SK-N-SH treated with all-trans-retinoic acid at 6 μM for 48 hours (cell line): ENCODE data around the gene SKIC8.

Source experiments
- ATAC-seq: fragments of 200-7000 bp; cut with Tn5 transposase; 3 replicates; pipeline ENCODE4 v1.9.1; 2020; ENCODE audit warnings: mild to moderate bottlenecking, moderate library complexity
- ARNTL ChIP-seq: fragments of 450-650 bp; formaldehyde crosslinking; IDR thresholded peaks from 2 replicates; pipeline ENCODE4 v1.5.0; 2020; ENCODE audit warnings: low read depth, mild to moderate bottlenecking, moderate library complexity, borderline replicate concordance
- BACH2 ChIP-seq: fragments of 250-450 bp; sonication (Bioruptor Pico); IDR thresholded peaks from 2 replicates; pipeline ENCODE4 v1.9.0; 2021; ENCODE audit warnings: mild to moderate bottlenecking, borderline replicate concordance
- CREB5 ChIP-seq: fragments of 250-450 bp; sonication (Bioruptor Pico); IDR thresholded peaks from 2 replicates; pipeline ENCODE4 v1.5.1; 2020; ENCODE audit warnings: low read depth, mild to moderate bottlenecking, moderate library complexity
- CSDC2 ChIP-seq: fragments of 250-450 bp; sonication (Bioruptor Pico); IDR thresholded peaks from 2 replicates; pipeline ENCODE4 v1.5.0; 2020; ENCODE audit warnings: mild to moderate bottlenecking, moderate library complexity
- CSRNP3 ChIP-seq: fragments of 250-450 bp; sonication (Bioruptor Pico); IDR thresholded peaks from 2 replicates; pipeline ENCODE4 v1.5.1; 2021; ENCODE audit warnings: mild to moderate bottlenecking, moderate library complexity
- ESRRG ChIP-seq: fragments of 250-450 bp; sonication (Bioruptor Pico); IDR thresholded peaks from 2 replicates; pipeline ENCODE4 v1.6.1; 2021; ENCODE audit warnings: mild to moderate bottlenecking
- GLIS3 ChIP-seq: fragments of 250-450 bp; sonication (Bioruptor Pico); IDR thresholded peaks from 2 replicates; pipeline ENCODE4 v1.5.0; 2020; ENCODE audit warnings: mild to moderate bottlenecking, moderate library complexity
- ISL1 ChIP-seq: fragments of 250-450 bp; sonication (Bioruptor Pico); IDR thresholded peaks from 2 replicates; pipeline ENCODE4 v2.1.2; 2022; ENCODE audit warnings: mild to moderate bottlenecking, moderate library complexity
- OSR1 ChIP-seq: fragments of 250-450 bp; sonication (Bioruptor Pico); IDR thresholded peaks from 2 replicates; pipeline ENCODE4 v1.8.0; 2022; ENCODE audit warnings: moderate library complexity, mild to moderate bottlenecking, inconsistent platforms
- PATZ1 ChIP-seq: fragments of 250-450 bp; sonication (Bioruptor Pico); IDR thresholded peaks from 2 replicates; pipeline ENCODE4 v1.8.0; 2020; ENCODE audit warnings: mild to moderate bottlenecking, moderate library complexity, borderline replicate concordance
- PPARA ChIP-seq: fragments of 250-450 bp; sonication (Bioruptor Pico); IDR thresholded peaks from 2 replicates; pipeline ENCODE4 v1.5.0; 2020; ENCODE audit warnings: mild to moderate bottlenecking, borderline replicate concordance
- RARB ChIP-seq: fragments of 250-450 bp; sonication (Bioruptor Pico); IDR thresholded peaks from 2 replicates; pipeline ENCODE4 v1.8.0; 2021; ENCODE audit warnings: mild to moderate bottlenecking, moderate library complexity
- SNAI2 ChIP-seq: fragments of 250-450 bp; sonication (Bioruptor Pico); IDR thresholded peaks from 2 replicates; pipeline ENCODE4 v1.5.0; 2020; ENCODE audit warnings: mild to moderate bottlenecking, moderate library complexity
- TOX ChIP-seq: fragments of 250-450 bp; sonication (Bioruptor Pico); IDR thresholded peaks from 2 replicates; pipeline ENCODE4 v1.8.0; 2021; ENCODE audit warnings: mild to moderate bottlenecking, moderate library complexity, borderline replicate concordance
- ZC3H10 ChIP-seq: fragments of 250-450 bp; sonication (Bioruptor Pico); IDR thresholded peaks from 2 replicates; pipeline ENCODE4 v1.5.1; 2021; ENCODE audit warnings: mild to moderate bottlenecking, moderate library complexity
- ZFP3 ChIP-seq: fragments of 250-450 bp; sonication (Bioruptor Pico); IDR thresholded peaks from 2 replicates; pipeline ENCODE4 v1.5.0; 2020; ENCODE audit warnings: mild to moderate bottlenecking, moderate library complexity
- ZFP30 ChIP-seq: fragments of 450-650 bp; formaldehyde crosslinking; IDR thresholded peaks from 2 replicates; pipeline ENCODE4 v1.5.0; 2022; ENCODE audit warnings: mild to moderate bottlenecking, moderate library complexity
- ZNF565 ChIP-seq: fragments of 450-650 bp; formaldehyde crosslinking; conservative IDR thresholded peaks from 2 replicates; pipeline ENCODE4 v1.5.0; 2020; ENCODE audit warnings: low read depth, mild to moderate bottlenecking, moderate library complexity
- ZNF70 ChIP-seq: fragments of 450-650 bp; formaldehyde crosslinking; IDR thresholded peaks from 2 replicates; pipeline ENCODE4 v1.5.0; 2020; ENCODE audit warnings: mild to moderate bottlenecking, moderate library complexity
- ZNF8 ChIP-seq: fragments of 450-650 bp; formaldehyde crosslinking; IDR thresholded peaks from 2 replicates; pipeline ENCODE4 v1.5.0; 2020; ENCODE audit warnings: mild to moderate bottlenecking, moderate library complexity
- TF ChIP-seq, protein P1 (sequence below): fragments of 250-450 bp; sonication (Bioruptor Pico); IDR thresholded peaks from 2 replicates; pipeline ENCODE4 v1.5.0; 2020; ENCODE audit warnings: mild to moderate bottlenecking, moderate library complexity

The SKIC8 gene

DNA sequence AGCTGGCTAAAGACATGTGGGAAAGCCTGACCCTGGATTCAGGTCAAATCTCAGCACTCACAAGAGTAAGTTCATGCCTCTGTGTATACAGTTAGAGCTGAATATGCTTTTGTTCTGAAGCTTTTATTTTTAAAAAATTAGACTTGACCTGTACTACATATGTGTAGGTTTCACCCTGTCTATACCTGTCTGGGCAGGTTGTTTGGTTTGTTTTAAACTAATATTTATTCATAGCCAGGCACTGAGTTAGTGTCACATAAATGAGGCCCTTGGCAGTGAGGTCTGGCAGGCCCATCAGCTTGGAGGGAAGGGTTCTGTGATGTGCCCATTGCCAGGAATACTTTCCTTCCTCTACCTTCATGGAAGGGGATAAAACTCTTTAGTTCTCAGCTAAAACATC is 33.2 kb downstream of the SKIC8 start:
- TF ChIP-seq CSDC2 (CRISPR knock-in tag) (no peak), ZFP30 (no peak), GLIS3 (CRISPR knock-in tag) (no peak), CSRNP3 (CRISPR knock-in tag) (no peak), TOX (CRISPR knock-in tag) (no peak), ZNF70 (no peak), SNAI2 (CRISPR knock-in tag) (no peak), ARNTL (CRISPR knock-in tag) (no peak), ZFP3 (CRISPR knock-in tag) (no peak), CREB5 (CRISPR knock-in tag) (no peak)
- TF ChIP-seq, all 23 proteins: peak for 0
- no peak; the same call in 2 of the 3 replicates for ATAC-seq

GRCh38 chr15:78265752-78266224 is 33.6 kb downstream of the SKIC8 start:
- peak; percentile 88 for ATAC-seq
- TF ChIP-seq ESRRG (CRISPR knock-in tag), result no peak
- no peak for TF ChIP-seq RARB (CRISPR knock-in tag)
- no peak for TF ChIP-seq ZNF70
- TF ChIP-seq ZC3H10, result no peak
- no peak for TF ChIP-seq BACH2 (CRISPR knock-in tag)
- no peak for TF ChIP-seq PATZ1 (CRISPR knock-in tag)
- TF ChIP-seq TOX (CRISPR knock-in tag), result no peak
- no peak for TF ChIP-seq CSRNP3 (CRISPR knock-in tag)
- no peak for TF ChIP-seq ZNF565
- no peak for TF ChIP-seq ARNTL (CRISPR knock-in tag)
- no peak for TF ChIP-seq PPARA (CRISPR knock-in tag)

GRCh38 chr15:78265137-78265460 is 34.3 kb downstream of the SKIC8 start:
- TF ChIP-seq CSDC2 (CRISPR knock-in tag) (no peak), CREB5 (CRISPR knock-in tag) (no peak)
- ATAC-seq, result no peak

GRCh38 chr15:78264304-78265136 is 34.9 kb downstream of the SKIC8 start, which contains the start of gene DNAJA4:
TSS of gene DNAJA4 (plus strand) at chr15:78264562. CDS start at chr15:78264764, 202 bp downstream.
- no peak for ATAC-seq
- no peak for TF ChIP-seq RARB (CRISPR knock-in tag)
- TF ChIP-seq ZNF8 (CRISPR knock-in tag), result no peak
- TF ChIP-seq ARNTL (CRISPR knock-in tag), result no peak
- no peak for TF ChIP-seq CSRNP3 (CRISPR knock-in tag)
- no peak for TF ChIP-seq PATZ1 (CRISPR knock-in tag)
- TF ChIP-seq ZFP30, result no peak
- TF ChIP-seq ISL1 (CRISPR knock-in tag), result no peak
- TF ChIP-seq OSR1 (CRISPR knock-in tag), result no peak
- TF ChIP-seq, protein P1, sequence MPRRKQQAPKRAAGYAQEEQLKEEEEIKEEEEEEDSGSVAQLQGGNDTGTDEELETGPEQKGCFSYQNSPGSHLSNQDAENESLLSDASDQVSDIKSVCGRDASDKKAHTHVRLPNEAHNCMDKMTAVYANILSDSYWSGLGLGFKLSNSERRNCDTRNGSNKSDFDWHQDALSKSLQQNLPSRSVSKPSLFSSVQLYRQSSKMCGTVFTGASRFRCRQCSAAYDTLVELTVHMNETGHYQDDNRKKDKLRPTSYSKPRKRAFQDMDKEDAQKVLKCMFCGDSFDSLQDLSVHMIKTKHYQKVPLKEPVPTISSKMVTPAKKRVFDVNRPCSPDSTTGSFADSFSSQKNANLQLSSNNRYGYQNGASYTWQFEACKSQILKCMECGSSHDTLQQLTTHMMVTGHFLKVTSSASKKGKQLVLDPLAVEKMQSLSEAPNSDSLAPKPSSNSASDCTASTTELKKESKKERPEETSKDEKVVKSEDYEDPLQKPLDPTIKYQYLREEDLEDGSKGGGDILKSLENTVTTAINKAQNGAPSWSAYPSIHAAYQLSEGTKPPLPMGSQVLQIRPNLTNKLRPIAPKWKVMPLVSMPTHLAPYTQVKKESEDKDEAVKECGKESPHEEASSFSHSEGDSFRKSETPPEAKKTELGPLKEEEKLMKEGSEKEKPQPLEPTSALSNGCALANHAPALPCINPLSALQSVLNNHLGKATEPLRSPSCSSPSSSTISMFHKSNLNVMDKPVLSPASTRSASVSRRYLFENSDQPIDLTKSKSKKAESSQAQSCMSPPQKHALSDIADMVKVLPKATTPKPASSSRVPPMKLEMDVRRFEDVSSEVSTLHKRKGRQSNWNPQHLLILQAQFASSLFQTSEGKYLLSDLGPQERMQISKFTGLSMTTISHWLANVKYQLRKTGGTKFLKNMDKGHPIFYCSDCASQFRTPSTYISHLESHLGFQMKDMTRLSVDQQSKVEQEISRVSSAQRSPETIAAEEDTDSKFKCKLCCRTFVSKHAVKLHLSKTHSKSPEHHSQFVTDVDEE (CRISPR knock-in tag), result no peak
